DMS53 treated with DMSO at 0.1 percent for 48 hours (cell line): Measurements from ENCODE around the gene CASKIN1.
A peak's percentile ranks its signal among the peaks of the same experiment; 100 is the strongest.
"Not testable (repeated sequence)": the region's sequence is repeated elsewhere in the genome, so short reads cannot be mapped to it uniquely, and the experiment has no call there.

ENCODE experiments used
- DNase-seq: peaks from one replicate; lab custom pipeline; 2025; ENCODE audit not compliant: unreplicated experiment; lab: John Stamatoyannopoulos, UW

Gene CASKIN1

DNA sequence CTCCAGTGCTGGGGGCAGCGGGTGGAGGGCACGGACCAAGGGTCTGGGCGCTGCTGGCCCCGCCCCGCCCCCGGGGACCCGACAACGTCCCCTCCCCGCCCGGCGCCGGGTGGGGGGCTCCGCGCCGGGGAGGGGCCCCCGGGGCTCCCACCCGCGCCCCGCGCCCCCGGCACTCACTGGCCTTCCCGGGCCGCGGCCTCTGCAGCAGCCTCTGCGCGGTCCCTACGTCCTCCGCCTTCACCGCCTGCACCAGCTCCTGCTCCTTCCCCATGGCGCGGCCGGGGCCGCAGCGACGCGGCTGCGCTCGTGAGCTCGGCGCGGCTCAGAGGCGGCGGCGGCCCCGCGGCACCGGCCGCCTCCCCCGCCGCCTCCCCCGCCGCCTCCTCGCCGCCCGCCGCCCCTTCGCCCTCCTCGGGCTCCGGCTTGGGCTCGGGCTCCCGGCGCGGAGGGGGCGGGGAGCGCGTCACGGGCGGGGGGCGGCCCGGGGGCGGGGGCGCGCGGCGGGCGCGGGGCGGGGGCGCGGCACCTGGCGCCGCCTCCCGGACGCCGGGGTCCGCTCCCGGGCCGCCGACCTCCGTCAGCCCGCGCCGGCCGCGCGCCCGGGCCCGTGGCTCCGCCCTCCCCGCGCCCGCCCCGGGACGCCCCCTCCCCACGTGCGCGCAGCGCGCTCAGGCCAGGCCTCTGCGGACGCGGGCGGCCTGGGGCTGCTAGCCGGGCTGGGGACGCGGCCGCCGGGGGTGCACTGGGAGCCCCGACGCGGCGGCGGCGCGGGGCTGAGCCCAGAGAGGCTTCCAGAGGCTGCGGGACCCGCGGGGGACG lies at the start of gene CASKIN1:
CASKIN1 (minus strand) TSS at position 444 of the 819 bp plus-strand sequence; CDS start at position 271, 173 bp downstream.
- no peak for DNase-seq

DNA sequence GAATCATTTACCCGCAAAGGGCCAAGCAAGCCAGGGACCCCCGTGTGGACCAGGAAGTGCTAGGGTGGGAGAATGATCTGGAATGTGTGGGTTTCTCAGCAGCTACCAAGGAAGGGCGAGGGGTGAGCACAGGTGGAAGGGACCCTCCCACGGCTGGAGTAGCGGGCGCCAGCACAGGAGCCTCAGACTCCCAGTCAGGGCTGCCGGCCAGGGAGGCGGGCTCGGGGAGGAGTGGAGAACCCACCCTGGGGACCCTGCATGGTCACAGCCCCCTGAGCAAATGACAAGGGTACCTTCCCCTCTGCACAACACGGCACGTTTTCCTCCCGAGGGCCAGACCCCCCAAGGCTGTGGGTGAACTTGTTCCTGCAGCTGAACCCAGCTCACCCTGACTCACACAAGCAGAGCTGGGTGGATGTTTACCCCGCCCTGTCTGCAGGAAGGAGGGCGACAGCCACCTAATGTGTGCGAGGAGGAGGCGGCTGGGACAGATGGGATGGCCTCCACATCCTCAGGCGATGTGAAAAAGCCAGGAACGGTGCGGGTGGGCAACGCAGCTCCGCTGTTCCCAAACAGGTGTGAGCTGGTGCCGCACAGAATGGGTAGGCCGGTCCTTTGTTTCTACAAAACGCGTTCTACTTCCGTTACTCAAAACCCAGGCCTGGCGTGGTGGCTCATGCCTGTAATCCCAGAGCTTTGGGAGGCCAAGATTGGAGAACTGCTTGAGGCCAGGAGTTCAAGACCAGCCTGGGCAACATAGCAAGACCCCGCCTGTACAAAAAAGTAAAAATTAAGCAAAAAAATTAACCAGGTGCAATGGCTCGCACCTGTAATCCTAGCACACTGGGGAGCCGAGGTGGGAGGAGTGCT lies 48.8 kb upstream of the CASKIN1 start:
- no peak for DNase-seq

GRCh38 chr16:2244301-2244700 lies 47.9 kb upstream of the CASKIN1 start:
- DNase-seq: no peak

GRCh38 chr16:2243781-2244180 lies 47.4 kb upstream of the CASKIN1 start:
- no peak for DNase-seq

GRCh38 chr16:2243031-2243528 lies 46.7 kb upstream of the CASKIN1 start:
- no peak for DNase-seq

GRCh38 chr16:2242598-2242997 lies 46.2 kb upstream of the CASKIN1 start:
- DNase-seq: no peak

GRCh38 chr16:2240331-2240730 lies 43.9 kb upstream of the CASKIN1 start:
- DNase-seq: not testable (repeated sequence)

GRCh38 chr16:2238838-2239675 lies 42.7 kb upstream of the CASKIN1 start:
- peak; percentile 19 for DNase-seq

DNA sequence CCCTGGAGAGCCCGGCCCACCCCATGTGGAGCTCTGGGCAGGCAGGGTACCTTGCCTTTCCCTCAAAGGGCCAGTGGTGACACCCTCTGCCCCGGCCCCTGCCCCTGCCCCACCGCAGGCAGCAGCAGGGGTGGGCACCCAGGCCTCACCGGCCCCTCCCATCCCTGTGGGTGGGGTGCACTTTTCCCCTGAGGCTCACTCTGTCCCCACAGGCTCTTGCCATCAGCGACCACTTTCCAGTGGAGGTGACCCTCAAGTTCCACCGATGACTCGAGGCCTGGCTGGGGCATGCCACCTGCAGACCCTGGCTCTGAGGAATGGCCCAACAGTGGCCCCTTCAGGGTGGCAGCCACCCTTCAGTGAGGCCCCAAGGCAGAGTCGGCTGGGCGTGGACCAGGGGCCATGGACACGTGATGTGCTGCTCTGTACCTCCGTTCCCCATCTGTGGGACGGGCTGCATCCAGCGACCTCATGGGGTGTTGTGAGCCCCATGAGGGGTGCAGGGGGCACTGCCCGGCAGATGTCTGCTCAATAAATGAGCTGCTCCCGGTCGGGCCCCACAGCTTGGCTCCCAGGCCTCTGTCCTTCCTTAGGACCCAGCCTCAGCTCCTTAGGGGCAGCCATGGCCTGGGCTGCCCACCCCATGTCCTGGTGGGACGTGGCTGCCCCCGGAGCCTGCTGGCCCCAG lies 41.9 kb upstream of the CASKIN1 start:
- DNase-seq: no peak

- DNase-seq: no peak
Observed at GRCh38 chr16:2237493-2238149, 41.2 kb upstream of the CASKIN1 start.

DNA sequence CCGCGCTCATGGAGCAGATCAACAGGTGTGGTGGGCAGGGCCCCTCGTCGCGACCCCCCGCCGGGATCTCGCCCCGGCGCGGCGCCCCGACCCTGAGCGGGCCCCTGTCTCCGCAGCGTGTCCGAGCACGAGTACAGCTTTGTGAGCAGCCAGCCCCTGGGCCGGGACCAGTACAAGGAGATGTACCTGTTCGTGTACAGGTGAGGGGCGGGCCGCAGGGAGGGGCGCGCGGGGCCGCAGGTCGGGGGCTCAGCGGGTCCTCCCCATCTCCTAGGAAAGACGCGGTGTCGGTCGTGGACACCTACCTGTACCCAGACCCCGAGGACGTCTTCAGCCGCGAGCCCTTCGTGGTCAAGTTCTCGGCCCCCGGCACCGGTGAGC lies 40.7 kb upstream of the CASKIN1 start:
- DNase-seq: no peak

GRCh38 chr16:2236337-2237101 lies 40.1 kb upstream of the CASKIN1 start, which contains the start of gene DNASE1L2:
TSS of gene DNASE1L2 (plus strand) at chr16:2236444. CDS start at chr16:2236817, 373 bp downstream.
- no peak for DNase-seq

- DNase-seq: no peak
Observed at GRCh38 chr16:2235695-2236336, 39.4 kb upstream of the CASKIN1 start.

DNA sequence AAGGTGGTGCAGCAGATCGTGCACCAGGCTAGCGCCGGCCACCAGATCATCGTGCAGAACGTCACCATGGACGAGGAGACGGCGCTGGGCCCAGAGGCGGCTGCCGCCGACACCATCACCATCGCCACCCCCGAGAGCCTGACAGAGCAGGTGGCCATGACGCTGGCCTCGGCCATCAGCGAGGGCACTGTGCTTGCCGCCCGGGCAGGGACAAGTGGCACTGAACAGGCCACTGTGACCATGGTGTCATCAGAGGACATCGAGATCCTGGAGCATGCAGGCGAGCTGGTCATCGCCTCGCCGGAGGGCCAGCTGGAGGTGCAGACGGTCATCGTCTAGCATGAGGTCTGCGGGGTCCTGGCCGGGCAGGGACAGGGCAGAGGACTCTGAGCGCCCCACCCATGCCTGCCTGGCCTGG lies 38.8 kb upstream of the CASKIN1 start:
- no peak for DNase-seq

- no peak for DNase-seq
Observed at GRCh38 chr16:2234813-2235170, 38.4 kb upstream of the CASKIN1 start.

DNA sequence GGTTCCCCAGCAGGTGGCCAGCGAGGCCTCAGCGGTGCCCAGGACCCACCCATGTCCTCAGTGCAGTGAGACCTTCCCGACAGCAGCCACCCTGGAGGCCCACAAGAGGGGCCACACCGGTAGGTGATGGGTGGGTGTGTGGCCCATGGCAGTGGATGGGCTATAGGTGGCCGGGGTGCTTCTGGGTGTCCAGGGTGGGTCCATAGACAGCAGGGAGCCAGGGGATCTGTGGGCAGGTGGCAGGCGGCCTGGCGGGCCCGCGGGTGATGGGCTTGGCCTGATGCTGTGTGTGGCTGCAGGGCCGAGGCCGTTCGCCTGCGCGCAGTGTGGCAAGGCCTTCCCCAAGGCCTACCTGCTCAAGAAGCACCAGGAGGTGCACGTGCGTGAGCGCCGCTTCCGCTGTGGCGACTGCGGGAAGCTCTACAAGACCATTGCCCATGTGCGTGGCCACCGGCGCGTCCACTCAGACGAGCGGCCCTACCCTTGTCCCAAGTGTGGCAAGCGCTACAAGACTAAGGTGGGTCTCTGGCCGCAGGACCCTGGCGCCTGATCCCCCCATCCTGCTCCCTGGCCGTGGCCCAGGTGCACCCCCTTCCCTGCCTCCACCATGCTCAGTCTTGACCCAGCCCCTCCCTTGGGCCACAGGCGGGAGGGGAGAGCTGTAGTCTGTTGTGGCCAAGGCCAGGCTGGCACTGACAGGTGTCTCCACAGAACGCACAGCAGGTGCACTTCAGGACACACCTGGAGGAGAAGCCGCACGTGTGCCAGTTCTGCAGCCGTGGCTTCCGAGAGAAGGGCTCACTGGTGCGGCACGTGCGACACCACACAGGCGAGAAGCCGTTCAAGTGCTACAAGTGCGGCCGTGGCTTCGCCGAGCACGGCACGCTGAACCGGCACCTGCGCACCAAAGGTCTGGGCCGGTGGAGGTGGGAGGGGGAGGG lies 37.7 kb upstream of the CASKIN1 start:
- peak; percentile 60 for DNase-seq

DNA sequence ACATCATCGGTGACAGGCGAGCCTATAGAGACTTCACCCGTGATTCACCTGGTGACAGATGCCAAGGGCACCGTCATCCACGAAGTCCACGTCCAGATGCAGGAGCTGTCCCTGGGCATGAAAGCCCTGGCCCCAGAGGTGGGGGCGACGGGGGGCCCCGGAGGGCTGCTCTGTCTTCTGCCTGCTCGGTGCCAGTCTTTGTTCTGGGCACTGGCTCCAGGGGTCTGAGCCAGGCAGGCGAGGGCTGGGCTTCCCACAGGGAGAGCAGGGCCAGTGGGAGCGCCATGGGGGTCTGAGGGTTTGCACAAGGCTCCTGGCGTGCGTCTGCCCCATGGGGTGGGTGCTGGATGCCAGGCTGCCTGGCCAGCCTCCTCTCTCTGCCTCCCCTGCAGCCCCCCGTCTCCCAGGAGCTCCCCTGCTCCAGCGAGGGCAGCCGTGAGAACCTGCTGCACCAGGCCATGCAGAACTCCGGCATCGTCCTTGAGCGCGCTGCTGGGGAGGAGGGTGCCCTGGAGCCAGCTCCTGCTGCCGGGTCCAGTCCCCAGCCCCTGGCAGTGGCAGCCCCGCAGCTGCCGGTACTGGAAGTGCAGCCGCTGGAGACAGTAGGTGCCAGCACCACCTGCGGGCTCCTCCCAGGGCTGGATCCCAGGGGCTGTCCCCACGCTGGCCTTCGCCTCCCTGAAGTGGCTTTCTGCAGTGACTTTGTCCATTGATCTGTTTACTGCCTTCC lies 36.8 kb upstream of the CASKIN1 start:
- no peak for DNase-seq
